ENCODE results near the gene ISG20L2. TPM values are rescaled to one million over a fixed set of nuclear protein-coding genes. Genes with fewer than 3 reads are reported as not detected.

The ISG20L2 gene
- total RNA-seq, 1 donor: 21.0 TPM

DNA sequence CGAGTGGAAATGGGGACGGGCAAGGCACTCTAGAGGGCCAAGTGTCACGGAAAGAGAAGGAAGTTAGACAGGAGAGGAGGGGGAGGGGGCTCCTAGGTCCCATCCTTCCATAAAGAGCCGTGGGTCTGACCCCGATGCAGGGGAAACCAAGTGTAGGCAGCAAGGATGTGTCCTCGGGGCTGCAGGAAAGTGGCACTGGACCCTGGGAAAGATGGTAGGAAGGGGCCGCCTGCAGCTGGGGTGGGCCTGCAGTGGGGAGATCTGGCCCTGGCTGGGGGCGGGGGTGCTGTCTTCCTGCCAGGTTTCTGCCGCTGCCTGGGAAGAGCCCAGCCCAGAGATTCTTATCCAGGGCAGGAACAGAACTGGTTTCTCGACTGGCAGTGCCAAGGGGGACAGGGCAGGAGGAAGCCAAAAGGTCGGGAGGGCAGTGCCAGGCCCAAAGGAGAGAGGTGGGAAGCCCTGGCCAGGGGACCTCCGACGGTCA, 36.1 kb downstream of the ISG20L2 start:
- Histone ChIP-seq H3K4me3 (ENCODE audit: insufficient read depth, low read length) (no peak overlapping the region), H3K79me2 (ENCODE audit: insufficient read depth, low read length) (no peaks in the 10 kb centered on the region), H3K4me2 (ENCODE audit: insufficient read depth, low read length) (no peak overlapping the region), H3K9me3 (ENCODE audit: low read depth, low read length) (no peaks in the 10 kb centered on the region), H3K36me3 (ENCODE audit: insufficient read depth, low read length) (no peaks in the 10 kb centered on the region), H3K27me3 (ENCODE audit: insufficient read depth, low read length) (peaks cover 11% of the 10 kb centered on the region), H4K20me1 (ENCODE audit: insufficient read depth, low read length) (no peaks in the 10 kb centered on the region), H3K4me1 (ENCODE audit: insufficient read depth, low read length) (peaks cover 22% of the 10 kb centered on the region), H3K27ac (ENCODE audit: low read depth, low read length) (no peak overlapping the region), H2AFZ (ENCODE audit: low read length) (no peak overlapping the region)
- no peak for DNase-seq (ENCODE audit: insufficient read length, low spot score, missing footprints)
- TF ChIP-seq CTCF (IDR thresholded peaks at IDR 0.05; ENCODE audit: extremely low read depth, low read depth, low read length): no peak

DNA sequence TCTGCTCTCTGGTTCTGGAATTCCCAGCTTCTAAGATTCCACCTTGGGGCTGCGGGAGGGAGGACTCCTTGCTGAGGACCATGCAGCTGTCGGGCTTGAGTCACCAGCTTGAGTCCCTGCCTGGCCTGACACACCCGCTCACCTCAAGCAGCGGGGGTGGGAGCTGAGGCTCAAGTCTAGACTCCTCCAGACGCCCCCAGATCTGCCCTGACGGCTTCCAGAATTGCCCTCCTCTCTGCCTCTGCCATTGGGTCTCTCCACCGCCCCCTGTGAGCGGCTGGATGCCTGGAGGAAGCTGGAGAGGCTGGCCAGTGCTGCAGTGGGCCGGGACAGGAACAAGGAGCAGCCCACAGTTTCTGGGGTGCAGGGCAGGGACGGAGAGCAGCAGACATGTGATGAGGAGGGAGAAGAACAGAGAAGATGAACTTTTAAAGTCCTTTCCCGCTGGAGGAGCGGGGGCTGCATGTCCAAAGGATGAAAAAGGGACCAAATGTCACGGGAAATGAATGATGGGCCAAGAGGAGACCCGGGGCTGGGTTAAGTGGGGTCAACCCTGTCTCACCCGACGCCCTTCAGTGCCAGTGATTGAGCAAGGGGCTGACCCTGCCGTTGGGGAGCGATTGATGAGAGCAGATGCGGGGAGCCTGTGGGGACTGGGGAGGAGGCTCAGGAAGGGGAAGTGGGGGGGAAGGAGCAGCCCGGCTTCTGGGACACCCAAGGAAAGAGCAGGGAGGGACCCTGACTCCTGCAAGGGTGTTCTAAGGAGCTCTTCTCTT, 36.7 kb downstream of the ISG20L2 start:
- H3K4me3 ChIP-seq (ENCODE audit: insufficient read depth, low read length): no peak overlapping the region
- H3K36me3 ChIP-seq (ENCODE audit: insufficient read depth, low read length): no peaks in the 10 kb centered on the region
- H2AFZ ChIP-seq (ENCODE audit: low read length): peak overlapping the region; percentile 29
- H3K27me3 ChIP-seq (ENCODE audit: insufficient read depth, low read length): peaks cover 8% of the 10 kb centered on the region
- no peaks in the 10 kb centered on the region for H4K20me1 ChIP-seq (ENCODE audit: insufficient read depth, low read length)
- DNase-seq (ENCODE audit: insufficient read length, low spot score, missing footprints): peak; percentile 82
- no peaks in the 10 kb centered on the region for H3K79me2 ChIP-seq (ENCODE audit: insufficient read depth, low read length)
- H3K27ac ChIP-seq (ENCODE audit: low read depth, low read length): no peak overlapping the region
- H3K4me2 ChIP-seq (ENCODE audit: insufficient read depth, low read length): no peak overlapping the region
- H3K4me1 ChIP-seq (ENCODE audit: insufficient read depth, low read length): peaks cover 22% of the 10 kb centered on the region
- no peak for TF ChIP-seq CTCF (IDR thresholded peaks at IDR 0.05; ENCODE audit: extremely low read depth, low read depth, low read length)
- no peaks in the 10 kb centered on the region for H3K9me3 ChIP-seq (ENCODE audit: low read depth, low read length)

- H3K4me2 ChIP-seq (ENCODE audit: insufficient read depth, low read length): no peak overlapping the region
- no peaks in the 10 kb centered on the region for H3K9me3 ChIP-seq (ENCODE audit: low read depth, low read length)
- H3K27ac ChIP-seq (ENCODE audit: low read depth, low read length): no peak overlapping the region
- H3K27me3 ChIP-seq (ENCODE audit: insufficient read depth, low read length): peaks cover 8% of the 10 kb centered on the region
- H2AFZ ChIP-seq (ENCODE audit: low read length): no peak overlapping the region
- TF ChIP-seq CTCF (IDR thresholded peaks at IDR 0.05; ENCODE audit: extremely low read depth, low read depth, low read length): no peak
- H3K36me3 ChIP-seq (ENCODE audit: insufficient read depth, low read length): no peaks in the 10 kb centered on the region
- DNase-seq (ENCODE audit: insufficient read length, low spot score, missing footprints): peak; percentile 50
- no peak overlapping the region for H3K4me3 ChIP-seq (ENCODE audit: insufficient read depth, low read length)
- no peaks in the 10 kb centered on the region for H4K20me1 ChIP-seq (ENCODE audit: insufficient read depth, low read length)
- no peaks in the 10 kb centered on the region for H3K79me2 ChIP-seq (ENCODE audit: insufficient read depth, low read length)
- H3K4me1 ChIP-seq (ENCODE audit: insufficient read depth, low read length): peaks cover 22% of the 10 kb centered on the region
Observed at GRCh38 chr1:156691191-156691590, 37.4 kb downstream of the ISG20L2 start.

GRCh38 chr1:156690675-156691036, 37.9 kb downstream of the ISG20L2 start:
- peak; percentile 77 for DNase-seq (ENCODE audit: insufficient read length, low spot score, missing footprints)
- no peaks in the 10 kb centered on the region for H3K36me3 ChIP-seq (ENCODE audit: insufficient read depth, low read length)
- no peaks in the 10 kb centered on the region for H3K79me2 ChIP-seq (ENCODE audit: insufficient read depth, low read length)
- H3K4me3 ChIP-seq (ENCODE audit: insufficient read depth, low read length): no peak overlapping the region
- no peaks in the 10 kb centered on the region for H4K20me1 ChIP-seq (ENCODE audit: insufficient read depth, low read length)
- H3K9me3 ChIP-seq (ENCODE audit: low read depth, low read length): no peaks in the 10 kb centered on the region
- TF ChIP-seq CTCF (IDR thresholded peaks at IDR 0.05; ENCODE audit: extremely low read depth, low read depth, low read length): no peak
- no peak overlapping the region for H2AFZ ChIP-seq (ENCODE audit: low read length)
- H3K27ac ChIP-seq (ENCODE audit: low read depth, low read length): no peak overlapping the region
- H3K27me3 ChIP-seq (ENCODE audit: insufficient read depth, low read length): peaks cover 8% of the 10 kb centered on the region
- peaks cover 22% of the 10 kb centered on the region for H3K4me1 ChIP-seq (ENCODE audit: insufficient read depth, low read length)
- H3K4me2 ChIP-seq (ENCODE audit: insufficient read depth, low read length): no peak overlapping the region
